T-cell (primary cell): ENCODE data around the gene WDR81. TPM values are rescaled to one million over a fixed set of nuclear protein-coding genes. Genes with fewer than 3 reads are reported as not detected.
"Not testable (repeated sequence)": the region's sequence is repeated elsewhere in the genome, so short reads cannot be mapped to it uniquely, and the experiment has no call there.

Source experiments
- ATAC-seq, 4 experiments: fragments of 200-7000 bp in 3 of 4; fragments of 150-1000 bp in 1 of 4; cut with Tn5 transposase; replicated peaks in 1 of 4; 1 replicate in 3 of 4; 2 replicates in 1 of 4; pipeline ENCODE4 v1.10.0; 2021; ENCODE audit warnings: moderate library complexity in 3 of 4, mild to moderate bottlenecking in 2 of 4, moderate number of reproducible peaks in 1 of 4
- CTCF ChIA-PET, 2 donors: fragments of 300-600 bp; sonication (Branson Sonifier 250); formaldehyde crosslinking; loops; one replicate each; lab custom pipeline; 2022; ENCODE audit warnings: antibody characterized with exemption in 2 of 2; lab: Charles Lee
- POLR2A ChIA-PET, 2 donors: fragments of 300-600 bp; sonication (Branson Sonifier 250); formaldehyde crosslinking; loops; one replicate each; lab custom pipeline; 2022; ENCODE audit warnings: antibody characterized with exemption in 2 of 2; lab: Charles Lee
- DNase-seq, 35 experiments: peaks; one replicate each; pipeline versions ENCODE4 v3.0.0 to v3.0.0-alpha.2; 2013 to 2023
- H3K27ac ChIP-seq: one replicate; pipeline ENCODE4 v1.5.1; 2013; ENCODE audit warnings: low read length
- H3K27me3 ChIP-seq, 2 experiments: replicated peaks in 1 of 2; 1 replicate in 1 of 2; 2 replicates in 1 of 2; pipeline versions ENCODE4 v1.6.1 to v1.7.0; 2013; ENCODE audit warnings: low read length in 1 of 2, mixed read lengths in 1 of 2; ENCODE audit not compliant: control insufficient read depth in 2 of 2, insufficient read depth in 2 of 2; ENCODE audit errors: extremely low read depth in 1 of 2
- H3K36me3 ChIP-seq, 2 donors: 1 replicate in 1 of 2; 2 replicates in 1 of 2; pipeline versions ENCODE4 v1.6.1 to v1.7.0; 2013; ENCODE audit warnings: low read length in 1 of 2; ENCODE audit not compliant: control insufficient read depth in 2 of 2, insufficient read depth in 1 of 2; ENCODE audit errors: extremely low read depth in 1 of 2
- H3K4me1 ChIP-seq, 2 experiments: 1 replicate in 1 of 2; 2 replicates in 1 of 2; pipeline versions ENCODE4 v1.6.1 to v1.7.0; 2013; ENCODE audit warnings: low read length in 2 of 2, mixed read lengths in 1 of 2; ENCODE audit not compliant: insufficient read depth in 2 of 2, control insufficient read depth in 1 of 2; ENCODE audit errors: extremely low read depth in 1 of 2
- H3K4me3 ChIP-seq, 2 donors: 1 replicate in 1 of 2; 2 replicates in 1 of 2; pipeline versions ENCODE4 v1.5.1 to v1.7.0; 2013; ENCODE audit warnings: mild to moderate bottlenecking in 2 of 2, low read length in 1 of 2, moderate library complexity in 1 of 2; ENCODE audit not compliant: control insufficient read depth in 1 of 2; ENCODE audit errors: extremely low read depth in 1 of 2
- H3K9me3 ChIP-seq: 2 replicates; pipeline ENCODE4 v1.7.0; 2013
- H3K27ac Mint-ChIP-seq, 2 donors: one replicate each; pipeline ENCODE4 v1.8.0; 2020 to 2021; ENCODE audit warnings: mild to moderate bottlenecking in 2 of 2, mixed read lengths in 2 of 2
- H3K27me3 Mint-ChIP-seq, 2 donors: one replicate each; pipeline ENCODE4 v1.8.0; 2021 to 2022; ENCODE audit warnings: mixed read lengths in 2 of 2
- H3K36me3 Mint-ChIP-seq: one replicate; pipeline ENCODE4 v1.8.0; 2021; ENCODE audit warnings: mixed read lengths
- H3K4me1 Mint-ChIP-seq, 3 donors: one replicate each; pipeline ENCODE4 v1.8.0; 2020 to 2022; ENCODE audit warnings: mixed read lengths in 3 of 3, mild to moderate bottlenecking in 1 of 3
- H3K4me3 Mint-ChIP-seq, 3 donors: one replicate each; pipeline ENCODE4 v1.8.0; 2020 to 2022; ENCODE audit warnings: mild to moderate bottlenecking in 3 of 3, mixed read lengths in 3 of 3, moderate library complexity in 3 of 3
- H3K9me3 Mint-ChIP-seq, 3 donors: one replicate each; pipeline ENCODE4 v1.8.0; 2020 to 2022; ENCODE audit warnings: mixed read lengths in 3 of 3
- WGBS: methylation state at CpG from one replicate; pipeline ENCODE4 v1.1.5; 2013; ENCODE audit warnings: missing lambda C conversion rate; ENCODE audit not compliant: insufficient coverage; 5-methylcytosine and 5-hydroxymethylcytosine counted together
- total RNA-seq, 35 experiments: library from RNA in 6 of 35; stranded (reverse) in 6 of 35; fragments of 120-200 nt in 1 of 35; gene quantifications; one replicate each; pipeline versions ENCODE4 v1.2.1 to v1.2.4 and lab custom pipeline; 2013 to 2026

Gene WDR81
- total RNA-seq, 5 donors from 2014 or later (not counting 1 experiment from before 2014, with no cell fraction given) = 41.4 to 76.0 (median 63.1) TPM

GRCh38 chr17:1762901-1763898, 38.7 kb downstream of the WDR81 start:
- DNase-seq (peak in 3 of 35 experiments; percentile 14 to 37 (median 25)), ATAC-seq (peak in 1 of 4 experiments; percentile 13)
- Mint-ChIP-seq H3K4me1 (peaks cover 48 to 52% (median 50%) of the 10 kb centered on the region in 3 donors), H3K4me3 (peak overlapping the region; percentile 17 to 74 (median 51)), H3K9me3 (no peaks in the 10 kb centered on the region), H3K27ac (peak overlapping the region; percentile 97 to 98), H3K36me3 (no peaks in the 10 kb centered on the region), H3K27me3 (no peaks in the 10 kb centered on the region)
- no peaks in the 10 kb centered on the region for H3K36me3 ChIP-seq
- ChIA-PET POLR2A (interaction anchor here in 1 of 2 donors (0.9 kb wide), 1 partner anchor 8 kb away, joined by 3 read pairs; no protein-coding TSS in a partner anchor), CTCF (interaction anchor here in 1 of 2 donors (0.5 kb wide), 1 partner anchor 8 kb away, joined by 5 read pairs; no protein-coding TSS in a partner anchor)
- WGBS = 84% methylated on average over 8 of the region's 22 CpGs
- peaks cover 23 to 49% of the 10 kb centered on the region in 2 experiments for H3K4me1 ChIP-seq
- H3K27ac ChIP-seq = peak overlapping the region; percentile 78
- no peaks in the 10 kb centered on the region for H3K9me3 ChIP-seq
- H3K27me3 ChIP-seq = no peaks in the 10 kb centered on the region
- H3K4me3 ChIP-seq = no peak overlapping the region

DNA sequence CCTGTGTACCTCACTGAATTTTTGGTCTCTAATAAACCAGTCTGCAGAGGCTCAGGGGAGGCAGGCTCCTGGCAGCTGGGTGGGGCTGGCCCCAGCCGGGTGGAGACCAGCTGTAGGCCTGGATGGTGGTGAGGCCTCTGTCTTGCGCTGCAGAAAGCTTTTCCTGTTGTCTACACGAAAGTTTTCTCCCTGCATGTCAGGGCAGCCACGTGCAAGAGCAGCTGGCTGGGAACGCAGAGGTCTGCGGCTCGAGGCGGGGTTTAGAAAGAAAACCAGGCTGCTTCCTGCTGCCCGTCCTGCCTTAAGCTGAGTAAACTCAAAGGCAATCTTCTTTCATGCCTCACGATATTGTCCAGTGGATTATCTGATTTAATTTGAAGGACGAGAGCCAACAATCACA, 39.8 kb downstream of the WDR81 start:
- peaks cover 24 to 50% of the 10 kb centered on the region in 2 experiments for H3K4me1 ChIP-seq
- 0% methylated on average over 8 of the region's 11 CpGs for WGBS
- Mint-ChIP-seq H3K27ac (peak overlapping the region; percentile 97 to 98), H3K4me3 (peak overlapping the region; percentile 37 to 74 (median 51)), H3K27me3 (no peaks in the 10 kb centered on the region), H3K4me1 (peaks cover 44 to 49% (median 47%) of the 10 kb centered on the region in 3 donors), H3K36me3 (no peaks in the 10 kb centered on the region), H3K9me3 (no peaks in the 10 kb centered on the region)
- no peak overlapping the region for H3K4me3 ChIP-seq
- POLR2A ChIA-PET = interaction anchor here in 1 of 2 donors (0.6 to 0.9 kb wide), 3 partner anchors 9 to 203 kb away, joined by 3 to 7 read pairs (median 3); no protein-coding TSS in a partner anchor
- CTCF ChIA-PET = interaction anchor here in 1 of 2 donors (0.5 kb wide), 1 partner anchor 20 kb away, joined by 3 read pairs; no protein-coding TSS in a partner anchor
- ATAC-seq (peak; percentile 95 to 99 (median 97)), DNase-seq (peak in 34 of 35 experiments; percentile 36 to 85 (median 61))
- no peaks in the 10 kb centered on the region for H3K27me3 ChIP-seq
- H3K27ac ChIP-seq = peak overlapping the region; percentile 78
- no peaks in the 10 kb centered on the region for H3K36me3 ChIP-seq
- no peaks in the 10 kb centered on the region for H3K9me3 ChIP-seq

DNA sequence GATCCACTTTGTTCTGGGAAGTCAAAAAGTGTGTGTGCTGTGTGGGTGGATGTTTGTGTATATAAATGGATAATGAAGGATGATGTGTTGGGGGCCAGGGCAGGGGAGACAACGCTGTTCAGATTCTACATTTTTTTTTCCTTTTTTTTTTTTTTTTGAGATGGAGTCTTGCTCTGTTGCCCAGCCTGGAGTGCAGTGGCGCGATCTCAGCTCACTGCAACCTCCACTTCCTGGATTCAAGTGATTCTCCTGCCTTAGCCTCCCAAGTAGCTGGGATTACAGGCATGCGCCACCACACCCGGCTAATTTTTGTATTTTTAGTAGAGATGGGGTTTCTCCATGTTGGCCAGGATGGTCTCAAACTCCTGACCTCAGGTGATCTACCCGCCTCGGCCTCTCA, 40.2 kb downstream of the WDR81 start:
- Mint-ChIP-seq H3K4me3 (peak overlapping the region; percentile 37 to 74 (median 51)), H3K4me1 (peaks cover 49 to 53% (median 52%) of the 10 kb centered on the region in 3 donors), H3K27ac (peak overlapping the region; percentile 97 to 98)
- ATAC-seq = peak in 2 of 4 experiments; percentile 3 to 21
- not testable (repeated sequence) for H3K4me3 ChIP-seq, H3K36me3 Mint-ChIP-seq, DNase-seq, H3K9me3 ChIP-seq, H3K27me3 Mint-ChIP-seq, H3K27me3 ChIP-seq, H3K9me3 Mint-ChIP-seq, H3K36me3 ChIP-seq
- POLR2A ChIA-PET = interaction anchor here (0.6 to 0.8 kb wide), 3 partner anchors 39 to 204 kb away, joined by 3 to 7 read pairs (median 7); no protein-coding TSS in a partner anchor
- CTCF ChIA-PET = interaction anchor here in 1 of 2 donors (0.5 kb wide), 1 partner anchor 20 kb away, joined by 3 read pairs; no protein-coding TSS in a partner anchor
- Histone ChIP-seq H3K27ac (peak overlapping the region; percentile 78), H3K4me1 (peaks cover 27 to 55% of the 10 kb centered on the region in 2 experiments)
- no CpG with 5 or more reads among the region's 7 CpGs for WGBS

DNA sequence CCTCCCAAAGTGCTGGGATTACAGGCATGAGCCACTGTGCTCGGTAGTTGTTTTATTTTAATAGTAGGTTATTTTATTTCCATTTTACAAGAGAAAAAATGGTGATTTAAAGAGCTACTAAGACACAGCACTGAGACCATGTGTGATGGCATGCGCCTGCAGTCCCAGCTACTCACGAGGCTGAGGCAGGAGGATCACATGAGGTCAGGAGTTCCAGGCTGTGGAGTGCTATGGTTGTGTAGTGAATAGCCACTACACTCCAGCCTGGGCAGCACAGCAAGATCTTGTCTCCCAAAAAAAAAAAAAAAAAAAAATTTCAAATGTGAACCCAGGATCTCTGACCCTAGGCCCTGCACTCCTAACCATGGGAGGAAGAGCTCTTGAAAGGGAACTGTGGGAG, 41.1 kb downstream of the WDR81 start:
- no peak overlapping the region for H3K27ac ChIP-seq
- ChIA-PET POLR2A (interaction anchor here (0.7 kb wide), 2 partner anchors 47 to 163 kb away, joined by 6 to 7 read pairs; no protein-coding TSS in a partner anchor), CTCF (interaction anchor here (0.5 to 0.7 kb wide), 5 partner anchors 16 to 225 kb away, joined by 3 to 8 read pairs (median 5); no protein-coding TSS in a partner anchor)
- DNase-seq (no peak), ATAC-seq (no peak)
- Mint-ChIP-seq H3K27me3 (no peaks in the 10 kb centered on the region), H3K36me3 (no peaks in the 10 kb centered on the region), H3K4me1 (peaks cover 54 to 58% (median 54%) of the 10 kb centered on the region in 3 donors), H3K9me3 (no peaks in the 10 kb centered on the region), H3K27ac (peak overlapping the region; percentile 55 to 79), H3K4me3 (no peak overlapping the region)
- H3K4me3 ChIP-seq = no peak overlapping the region
- no CpG with 5 or more reads among the region's 3 CpGs for WGBS
- no peaks in the 10 kb centered on the region for H3K9me3 ChIP-seq
- H3K36me3 ChIP-seq = no peaks in the 10 kb centered on the region
- peaks cover 29 to 60% of the 10 kb centered on the region in 2 experiments for H3K4me1 ChIP-seq
- peaks cover 0 to 5% of the 10 kb centered on the region in 2 experiments for H3K27me3 ChIP-seq

DNA sequence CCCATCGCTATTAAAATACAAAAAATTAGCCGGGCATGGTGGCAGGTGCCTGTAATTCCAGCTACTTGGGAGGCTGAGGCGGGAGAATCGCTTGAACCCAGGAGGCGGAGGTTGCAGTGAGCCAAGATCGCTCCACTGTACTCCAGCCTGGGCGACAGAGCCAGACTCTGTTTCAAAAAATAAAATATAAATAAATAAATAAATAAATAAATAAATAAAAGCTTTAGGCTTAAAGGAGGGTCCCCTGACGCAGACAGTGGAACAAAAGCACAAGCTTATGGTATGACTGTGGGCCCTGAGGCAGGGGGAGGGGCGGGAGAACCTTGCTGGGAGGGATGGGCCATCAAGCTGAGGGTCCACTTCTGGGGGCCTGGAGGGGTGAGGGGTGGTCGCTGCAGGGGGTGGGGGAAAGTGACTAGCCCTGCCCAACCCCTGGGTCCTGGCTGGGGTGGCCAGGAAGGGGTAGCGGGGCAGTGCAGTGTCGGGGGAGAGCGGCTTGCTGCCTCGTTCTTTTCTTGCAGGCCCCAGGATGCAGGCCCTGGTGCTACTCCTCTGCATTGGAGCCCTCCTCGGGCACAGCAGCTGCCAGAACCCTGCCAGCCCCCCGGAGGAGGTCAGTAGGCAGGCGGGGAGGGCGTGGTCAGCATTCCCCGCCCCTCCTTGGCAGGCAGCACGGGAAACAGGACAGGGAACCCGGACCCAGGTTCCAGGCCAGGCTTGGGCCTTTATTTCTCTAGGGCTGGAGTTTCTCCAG, 42.1 kb downstream of the WDR81 start:
- ATAC-seq (no peak), DNase-seq (no peak)
- Histone ChIP-seq H3K27me3 (peaks cover 0 to 5% of the 10 kb centered on the region in 2 experiments), H3K36me3 (no peaks in the 10 kb centered on the region), H3K4me1 (peaks cover 29 to 65% of the 10 kb centered on the region in 2 experiments), H3K9me3 (no peaks in the 10 kb centered on the region), H3K27ac (no peak overlapping the region), H3K4me3 (no peak overlapping the region)
- peak overlapping the region; percentile 55 to 59 for H3K27ac Mint-ChIP-seq
- H3K9me3 Mint-ChIP-seq = no peaks in the 10 kb centered on the region
- H3K27me3 Mint-ChIP-seq = no peaks in the 10 kb centered on the region
- H3K4me3 Mint-ChIP-seq = no peak overlapping the region
- ChIA-PET POLR2A (interaction anchor here in 1 of 2 donors (0.6 to 0.7 kb wide), 2 partner anchors 15 to 164 kb away, joined by 4 to 6 read pairs; no protein-coding TSS in a partner anchor), CTCF (interaction anchor here (0.5 to 0.7 kb wide), 4 partner anchors 15 to 224 kb away, joined by 3 to 8 read pairs (median 4); no protein-coding TSS in a partner anchor)
- peaks cover 46 to 60% (median 57%) of the 10 kb centered on the region in 3 donors for H3K4me1 Mint-ChIP-seq
- no peaks in the 10 kb centered on the region for H3K36me3 Mint-ChIP-seq
- WGBS = 90% methylated on average over 13 of the region's 21 CpGs
